ENCODE data around the gene SEMA4G. TPM values are rescaled to one million over a fixed set of nuclear protein-coding genes. Genes with fewer than 3 reads are reported as not detected.
"Not testable (repeated sequence)": the region's sequence is repeated elsewhere in the genome, so short reads cannot be mapped to it uniquely, and the experiment has no call there.

SEMA4G gene
- total RNA-seq, 1 donor = 0.54 TPM

DNA sequence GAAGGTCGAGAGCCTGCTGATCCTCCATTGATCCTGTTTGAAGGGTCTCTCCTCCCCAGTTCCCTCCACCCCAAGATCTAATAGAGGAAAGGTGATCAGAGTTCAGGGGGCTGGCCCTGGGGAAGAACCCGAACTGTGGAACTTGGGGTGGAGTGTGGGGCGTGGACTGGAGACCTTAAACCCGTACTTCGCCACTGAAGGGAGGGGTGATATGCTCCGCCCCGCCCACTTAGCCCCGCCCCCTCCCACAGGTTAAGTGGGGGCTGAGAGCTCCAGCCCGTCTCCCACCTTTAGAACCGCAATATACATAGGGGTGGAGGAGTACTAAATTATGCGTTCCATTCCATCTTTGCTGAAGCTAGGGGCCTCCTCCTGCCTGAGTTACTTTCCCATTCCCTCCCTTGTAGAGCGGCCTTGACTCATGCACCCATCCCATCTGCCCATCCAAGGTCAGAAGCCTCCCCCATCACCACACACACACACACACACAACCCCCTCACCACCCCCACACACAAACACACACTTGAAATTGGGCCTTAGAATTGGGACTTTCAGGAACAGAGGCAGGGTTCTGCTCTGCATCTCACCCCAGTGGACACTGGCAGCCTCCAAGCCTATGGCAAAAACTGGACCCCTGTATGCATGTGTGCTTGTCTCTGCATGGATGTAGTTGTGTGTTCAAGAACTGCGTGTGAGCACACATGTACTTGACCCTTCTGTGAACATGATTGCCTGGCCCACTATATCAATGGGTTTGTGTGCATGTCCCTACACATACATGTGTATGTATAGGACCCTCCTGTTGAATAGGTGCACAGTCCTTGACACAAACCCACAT is 991 bp downstream of the SEMA4G start:
- DNase-seq (ENCODE audit: low read depth in 2 of 3, low spot score in 2 of 3) = peak in 2 of 3 donors; percentile 31 to 45

DNA sequence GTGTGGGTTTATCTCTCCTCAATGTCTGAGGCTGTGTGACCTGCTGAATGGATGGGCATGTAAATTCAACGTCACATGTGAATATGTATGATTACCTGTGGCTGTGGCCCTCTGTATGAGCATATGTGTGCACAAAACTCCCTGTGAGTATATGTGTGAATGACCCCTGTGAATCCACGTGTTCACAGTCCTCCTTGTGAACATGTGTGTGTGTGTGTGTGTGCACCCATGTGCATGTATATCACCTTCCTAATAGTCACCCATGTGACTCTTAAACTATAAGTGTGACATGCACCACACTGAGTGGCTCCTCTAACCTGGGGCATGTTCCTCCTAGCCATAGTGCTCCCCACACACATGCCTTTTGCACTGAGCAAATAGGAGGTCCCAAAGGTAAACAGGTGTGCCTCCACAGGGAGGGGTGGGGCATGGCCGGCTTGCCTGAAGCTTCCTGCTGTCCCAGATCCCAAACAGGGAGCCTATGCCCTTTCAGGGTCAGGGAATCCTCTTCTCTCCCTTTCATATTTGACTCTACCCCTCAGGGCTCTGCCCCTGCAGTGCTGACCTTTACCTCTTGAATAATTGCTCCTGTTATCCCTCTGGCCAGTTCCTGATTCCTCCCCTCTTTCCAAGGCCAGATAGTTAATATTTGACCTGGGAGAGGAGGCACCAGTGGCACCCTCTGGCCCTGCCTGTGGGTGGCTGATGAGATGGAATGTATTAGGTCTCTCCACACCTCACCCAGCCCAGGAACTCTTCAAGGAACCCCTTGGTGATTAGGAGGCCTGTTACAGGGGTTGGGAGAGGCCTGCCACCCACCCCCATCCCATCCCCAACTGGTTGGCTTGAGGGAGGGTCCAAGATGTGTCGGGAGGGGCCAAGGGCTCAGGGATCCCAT is 1.9 kb downstream of the SEMA4G start:
- no peak for DNase-seq (ENCODE audit: low read depth in 2 of 3, low spot score in 2 of 3)

DNA sequence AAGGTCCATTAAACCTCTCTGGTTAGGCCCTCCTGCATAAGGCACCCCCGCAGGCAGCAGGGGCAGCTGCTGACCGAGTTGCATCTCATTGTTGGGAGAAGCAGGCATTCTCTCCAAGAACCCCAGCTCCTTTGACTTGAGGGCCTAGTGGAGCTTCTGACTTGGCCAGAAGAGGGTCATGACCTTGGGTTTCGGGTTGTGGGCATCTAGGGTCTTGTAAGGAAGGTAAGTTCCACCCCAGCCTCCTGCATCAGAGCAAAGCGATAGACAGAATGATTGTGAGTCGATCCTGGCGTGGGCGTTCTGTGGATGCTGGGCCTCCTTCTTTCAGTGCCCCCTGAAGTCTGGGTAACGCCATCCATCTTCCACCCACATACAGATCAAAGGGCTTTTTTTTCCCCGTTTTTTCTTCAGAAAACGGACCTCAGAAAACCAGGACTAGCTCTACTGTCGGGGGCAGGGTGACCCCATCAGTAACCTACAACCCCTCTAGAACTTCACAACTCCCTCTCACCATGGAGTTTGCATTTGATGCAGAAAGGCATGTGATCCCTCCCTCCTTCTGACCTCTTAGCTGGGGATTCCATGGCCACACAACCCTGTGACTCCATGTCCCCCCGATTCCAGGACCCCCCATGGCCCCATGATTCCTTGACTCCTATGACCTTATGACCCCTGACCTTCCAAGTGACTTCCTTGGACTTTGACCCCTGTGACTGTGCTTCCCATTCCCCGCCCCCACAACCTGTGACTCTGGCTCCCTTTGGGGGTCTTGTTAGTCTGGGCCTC is 3.0 kb downstream of the SEMA4G start:
- DNase-seq (ENCODE audit: low read depth in 2 of 3, low spot score in 2 of 3) = no peak

DNA sequence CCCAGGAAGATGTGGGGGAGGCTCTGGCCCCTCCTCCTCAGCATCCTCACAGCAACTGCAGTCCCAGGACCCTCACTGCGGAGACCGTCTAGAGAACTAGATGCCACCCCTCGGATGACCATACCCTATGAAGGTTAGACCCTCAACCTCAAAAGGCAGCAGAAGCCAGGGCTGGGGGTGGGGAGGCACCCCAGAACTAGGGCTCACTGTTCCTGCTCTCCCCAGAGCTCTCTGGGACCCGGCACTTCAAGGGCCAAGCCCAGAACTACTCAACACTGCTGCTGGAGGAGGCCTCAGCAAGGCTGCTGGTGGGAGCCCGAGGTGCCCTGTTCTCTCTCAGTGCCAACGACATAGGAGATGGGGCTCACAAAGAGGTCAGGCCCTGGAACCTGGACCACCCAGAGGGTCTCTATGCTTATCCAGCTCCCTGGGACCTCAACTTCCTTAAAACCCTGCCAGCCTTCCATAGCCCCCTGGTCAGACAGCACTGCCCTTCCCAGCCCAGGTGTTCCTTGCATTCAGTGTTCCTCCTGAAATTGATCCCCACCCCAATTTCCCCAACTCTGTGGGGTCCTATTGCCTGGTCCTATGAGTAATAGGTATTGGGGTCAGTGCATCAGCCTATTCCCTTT is 3.7 kb downstream of the SEMA4G start:
- DNase-seq (ENCODE audit: low read depth in 2 of 3, low spot score in 2 of 3) = no peak

DNA sequence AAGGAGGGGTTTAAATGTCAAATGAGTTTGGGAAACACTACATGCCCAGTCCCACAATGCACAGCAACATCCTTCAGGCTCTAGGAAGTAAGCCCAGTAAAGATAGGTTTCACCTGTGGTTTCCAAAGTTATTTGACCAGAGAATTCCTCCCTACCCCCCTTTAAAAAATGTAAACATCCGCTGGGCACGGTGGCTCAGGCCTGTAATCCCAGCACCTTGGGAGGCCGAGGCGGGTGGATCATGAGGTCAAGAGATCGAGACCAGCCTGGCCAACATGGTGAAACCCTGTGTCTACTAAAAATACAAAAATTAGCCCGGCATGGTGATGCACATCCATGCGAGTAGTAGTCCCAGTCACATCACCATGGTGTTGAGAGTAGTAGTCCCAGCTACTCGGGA is 6.1 kb downstream of the SEMA4G start:
- not testable (repeated sequence) for DNase-seq (ENCODE audit: low read depth in 2 of 3, low spot score in 2 of 3)

DNA sequence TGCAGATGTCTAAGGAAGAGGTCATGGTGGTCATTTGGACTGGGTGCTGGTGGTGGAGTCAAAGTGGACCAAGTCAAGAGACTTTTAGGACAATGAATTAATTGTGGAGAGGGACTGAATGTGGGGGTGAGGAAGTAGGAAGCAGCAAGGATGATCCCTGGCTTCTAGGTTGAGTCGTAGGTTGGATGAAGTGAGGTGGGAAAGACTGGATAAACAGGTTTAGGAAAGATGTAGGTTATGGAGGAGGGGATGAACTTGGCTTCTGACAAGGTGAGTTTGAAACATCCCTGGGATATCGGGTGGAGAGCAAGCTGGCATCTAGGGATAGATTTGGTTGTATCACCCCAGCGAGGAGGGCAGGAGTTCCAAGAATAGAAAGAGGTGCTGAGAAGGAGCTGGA is 7.6 kb downstream of the SEMA4G start:
- no peak for DNase-seq (ENCODE audit: low read depth in 2 of 3, low spot score in 2 of 3)

DNA sequence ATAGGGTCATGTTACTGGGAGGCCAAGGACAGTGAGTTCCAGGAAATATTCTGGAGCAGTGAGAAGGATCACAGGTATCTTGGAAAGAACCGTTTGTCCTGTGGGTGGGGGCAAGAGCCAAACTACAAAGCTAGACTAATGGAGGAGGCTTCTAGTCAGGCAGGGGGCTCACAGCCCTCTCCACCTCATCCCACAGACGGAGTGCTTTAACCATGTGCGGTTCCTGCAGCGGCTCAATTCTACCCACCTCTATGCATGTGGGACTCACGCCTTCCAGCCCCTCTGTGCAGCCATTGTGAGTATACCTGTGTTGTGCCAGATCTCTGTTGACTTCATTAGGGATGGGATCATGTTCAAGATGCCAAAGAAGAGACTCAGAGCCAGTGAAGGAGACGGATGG is 8.1 kb downstream of the SEMA4G start:
- no peak for DNase-seq (ENCODE audit: low read depth in 2 of 3, low spot score in 2 of 3)

DNA sequence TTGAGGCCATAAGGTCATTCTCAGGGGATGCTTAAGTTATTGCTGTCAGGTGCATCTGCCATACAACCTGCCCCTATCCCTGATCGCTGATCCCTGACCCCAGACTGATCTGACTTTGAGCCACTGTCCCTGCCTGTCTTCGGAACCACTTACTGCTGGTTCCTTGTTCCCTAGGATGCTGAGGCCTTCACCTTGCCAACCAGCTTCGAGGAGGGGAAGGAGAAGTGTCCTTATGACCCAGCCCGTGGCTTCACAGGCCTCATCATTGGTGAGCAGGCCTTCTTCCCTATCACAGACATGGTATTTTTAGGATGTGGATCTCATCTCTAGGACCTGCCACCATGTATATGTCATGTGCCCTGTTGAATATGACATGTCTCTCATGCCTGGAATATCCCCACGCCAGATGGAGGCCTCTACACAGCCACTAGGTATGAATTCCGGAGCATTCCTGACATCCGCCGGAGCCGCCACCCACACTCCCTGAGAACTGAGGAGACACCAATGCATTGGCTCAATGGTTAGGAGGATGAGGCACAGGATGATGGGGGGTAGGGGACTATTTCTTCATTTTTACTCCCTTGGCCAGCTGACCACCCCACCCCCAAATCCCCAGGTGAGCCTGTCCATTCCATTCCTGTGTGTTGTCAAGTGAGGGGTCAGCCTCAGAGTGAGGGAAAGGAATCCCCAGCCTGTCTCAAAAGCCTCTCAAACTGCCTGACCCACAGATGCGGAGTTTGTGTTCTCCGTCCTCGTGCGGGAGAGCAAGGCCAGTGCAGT is 9.0 kb downstream of the SEMA4G start:
- DNase-seq (ENCODE audit: low read depth in 2 of 3, low spot score in 2 of 3) = no peak

DNA sequence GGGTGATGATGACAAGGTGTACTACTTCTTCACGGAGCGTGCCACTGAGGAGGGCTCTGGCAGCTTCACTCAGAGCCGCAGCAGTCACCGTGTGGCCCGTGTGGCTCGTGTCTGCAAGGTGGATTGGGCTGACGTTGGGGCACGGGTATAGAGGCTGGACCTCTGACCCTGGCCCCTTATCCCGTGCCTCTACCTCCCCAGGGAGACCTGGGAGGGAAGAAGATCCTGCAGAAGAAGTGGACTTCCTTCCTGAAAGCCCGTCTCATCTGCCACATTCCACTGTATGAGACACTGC is 9.5 kb downstream of the SEMA4G start:
- DNase-seq (ENCODE audit: low read depth in 2 of 3, low spot score in 2 of 3) = no peak

DNA sequence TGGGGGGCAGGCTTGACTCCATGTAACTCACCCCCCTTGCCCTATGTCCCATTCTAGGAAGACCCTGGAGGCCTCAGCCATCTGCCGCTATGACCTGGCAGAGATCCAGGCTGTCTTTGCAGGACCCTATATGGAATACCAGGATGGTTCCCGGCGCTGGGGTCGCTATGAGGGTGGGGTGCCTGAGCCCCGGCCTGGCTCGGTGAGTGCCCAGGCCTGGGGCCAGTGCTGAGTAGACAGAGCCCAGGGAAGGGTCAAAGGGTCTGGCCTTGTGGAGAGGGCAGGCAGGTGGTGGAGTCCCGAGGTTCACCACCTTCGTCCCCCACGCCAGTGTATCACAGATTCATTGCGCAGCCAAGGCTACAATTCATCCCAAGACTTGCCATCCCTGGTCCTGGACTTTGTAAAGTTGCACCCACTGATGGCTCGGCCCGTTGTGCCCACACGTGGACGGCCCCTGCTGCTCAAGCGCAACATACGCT is 10.5 kb downstream of the SEMA4G start:
- DNase-seq (ENCODE audit: low read depth in 2 of 3, low spot score in 2 of 3) = no peak

DNA sequence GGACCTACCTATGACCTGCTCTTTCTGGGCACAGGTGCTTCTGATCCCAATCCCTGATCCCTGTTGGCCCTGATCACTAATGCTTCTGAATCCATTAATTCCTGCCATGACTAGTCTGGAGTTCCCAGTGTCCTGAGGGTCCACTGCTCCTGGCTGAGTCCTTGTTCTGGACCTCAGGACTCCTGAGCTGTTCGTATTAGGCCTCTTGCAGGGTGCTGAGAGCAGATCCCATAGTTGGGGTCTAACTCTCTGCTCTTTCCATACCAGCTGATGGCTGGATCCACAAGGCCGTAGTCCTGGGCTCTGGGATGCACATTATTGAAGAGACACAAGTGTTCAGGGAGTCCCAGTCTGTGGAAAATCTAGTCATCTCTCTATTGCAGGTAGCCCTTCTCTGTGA is 11.0 kb downstream of the SEMA4G start:
- DNase-seq (ENCODE audit: low read depth in 2 of 3, low spot score in 2 of 3) = no peak

DNA sequence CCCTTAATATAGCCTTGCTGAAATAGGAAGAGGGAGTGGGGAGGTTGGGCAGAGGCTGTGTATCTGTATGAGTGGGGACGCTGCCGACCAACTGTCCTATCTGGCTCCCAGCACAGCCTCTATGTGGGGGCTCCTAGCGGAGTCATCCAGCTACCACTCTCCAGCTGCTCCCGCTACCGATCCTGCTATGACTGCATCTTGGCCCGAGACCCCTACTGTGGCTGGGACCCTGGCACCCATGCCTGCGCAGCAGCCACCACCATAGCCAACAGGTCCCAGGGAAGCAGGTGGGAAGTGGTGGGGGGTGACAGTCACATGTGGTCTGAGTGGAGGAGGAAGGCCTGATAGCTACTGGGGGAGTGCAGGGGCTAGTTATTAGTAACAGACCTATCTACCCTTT is 11.4 kb downstream of the SEMA4G start:
- no peak for DNase-seq (ENCODE audit: low read depth in 2 of 3, low spot score in 2 of 3)

DNA sequence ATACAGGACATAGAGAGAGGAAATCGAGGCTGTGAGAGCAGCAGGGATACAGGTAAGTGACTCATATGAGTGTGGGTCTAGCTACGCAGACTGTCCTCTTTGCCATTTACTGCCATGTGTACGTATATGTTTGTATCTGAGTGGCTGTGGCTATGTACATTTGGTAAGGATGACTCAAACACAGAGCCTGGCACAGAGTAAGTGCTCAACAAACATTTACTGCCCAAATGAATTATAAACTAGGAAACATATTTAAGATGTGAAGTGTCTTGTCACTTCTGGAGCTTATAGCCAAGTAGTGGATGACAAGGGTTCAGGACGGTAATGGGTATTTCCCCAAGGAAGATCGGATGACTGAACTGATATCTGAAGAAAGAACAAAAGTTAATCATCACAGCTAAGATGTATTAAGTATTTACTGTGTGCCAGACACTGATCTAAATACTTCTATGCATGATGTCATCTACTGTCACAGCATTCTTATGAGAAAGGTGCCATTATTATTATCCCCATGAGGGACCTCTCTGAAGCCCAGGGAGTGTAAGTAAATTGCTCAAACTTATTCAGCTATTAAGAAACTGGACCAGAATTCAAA is 12.0 kb downstream of the SEMA4G start:
- no peak for DNase-seq (ENCODE audit: low read depth in 2 of 3, low spot score in 2 of 3)

DNA sequence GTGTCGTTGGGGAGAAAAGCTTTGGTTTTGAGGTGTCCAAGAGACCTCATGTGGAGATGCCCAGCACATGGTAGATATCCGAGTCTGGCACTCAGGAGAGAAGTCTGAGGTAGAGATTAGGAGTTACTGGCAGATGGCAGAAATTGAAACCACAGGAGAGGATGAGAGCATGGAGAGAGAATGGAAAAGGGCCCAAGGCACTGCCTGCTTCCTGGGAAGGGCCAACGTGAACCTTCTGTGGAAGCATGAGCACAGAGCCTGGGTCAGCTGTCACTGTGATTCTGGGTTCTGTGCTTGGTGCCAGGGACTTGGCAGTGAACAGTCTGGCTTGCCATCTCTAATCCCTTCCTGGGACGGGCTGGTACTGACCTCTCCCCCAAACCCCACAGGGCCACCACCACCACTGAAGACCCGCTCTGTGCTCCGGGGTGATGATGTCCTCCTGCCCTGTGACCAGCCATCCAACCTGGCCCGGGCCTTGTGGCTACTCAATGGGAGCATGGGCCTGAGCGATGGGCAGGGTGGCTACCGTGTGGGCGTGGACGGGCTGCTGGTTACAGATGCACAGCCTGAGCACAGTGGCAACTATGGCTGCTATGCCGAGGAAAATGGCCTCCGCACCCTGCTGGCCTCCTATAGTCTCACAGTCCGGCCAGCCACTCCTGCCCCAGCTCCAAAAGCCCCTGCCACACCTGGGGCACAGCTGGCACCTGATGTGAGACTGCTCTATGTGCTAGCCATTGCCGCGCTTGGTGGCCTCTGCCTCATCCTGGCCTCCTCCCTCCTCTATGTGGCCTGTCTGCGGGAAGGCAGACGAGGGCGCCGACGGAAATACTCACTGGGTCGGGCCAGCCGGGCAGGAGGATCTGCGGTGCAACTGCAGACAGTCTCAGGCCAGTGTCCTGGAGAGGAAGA is 13.9 kb downstream of the SEMA4G start:
- no peak for DNase-seq (ENCODE audit: low read depth in 2 of 3, low spot score in 2 of 3)

DNA sequence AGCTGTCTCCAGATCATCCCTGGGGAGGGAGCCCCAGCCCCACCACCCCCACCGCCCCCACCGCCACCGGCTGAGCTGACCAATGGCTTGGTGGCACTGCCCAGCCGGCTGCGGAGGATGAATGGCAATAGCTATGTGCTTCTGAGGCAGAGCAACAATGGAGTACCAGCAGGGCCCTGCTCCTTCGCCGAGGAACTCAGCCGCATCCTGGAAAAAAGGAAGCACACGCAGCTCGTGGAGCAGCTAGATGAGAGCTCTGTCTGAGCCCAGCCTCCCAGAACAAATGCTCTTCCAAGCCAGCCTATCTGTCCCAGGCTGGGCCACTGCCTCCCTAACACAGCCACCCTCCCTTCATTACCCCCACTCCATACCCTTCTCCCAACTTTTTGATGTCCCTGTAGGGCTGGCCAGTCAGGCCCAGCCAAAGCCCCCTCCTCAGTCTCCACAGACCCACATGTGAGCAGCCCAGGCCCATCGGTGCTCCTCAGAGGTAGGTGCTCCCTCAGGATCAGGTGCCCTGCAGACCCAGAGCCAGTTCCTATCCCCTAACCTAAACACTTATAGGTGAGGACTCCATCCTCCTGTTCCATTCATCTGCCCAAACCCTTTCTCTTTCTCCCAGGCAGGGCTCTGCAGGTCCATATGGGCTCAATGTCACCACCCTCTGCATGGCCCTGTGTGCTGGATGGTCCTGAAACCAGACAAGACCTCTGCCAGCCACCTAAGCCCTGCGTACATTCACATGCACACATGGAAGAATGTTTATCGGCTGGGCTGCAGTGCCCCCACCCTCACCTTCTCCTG is 14.8 kb downstream of the SEMA4G start:
- DNase-seq (ENCODE audit: low read depth in 2 of 3, low spot score in 2 of 3) = no peak

DNA sequence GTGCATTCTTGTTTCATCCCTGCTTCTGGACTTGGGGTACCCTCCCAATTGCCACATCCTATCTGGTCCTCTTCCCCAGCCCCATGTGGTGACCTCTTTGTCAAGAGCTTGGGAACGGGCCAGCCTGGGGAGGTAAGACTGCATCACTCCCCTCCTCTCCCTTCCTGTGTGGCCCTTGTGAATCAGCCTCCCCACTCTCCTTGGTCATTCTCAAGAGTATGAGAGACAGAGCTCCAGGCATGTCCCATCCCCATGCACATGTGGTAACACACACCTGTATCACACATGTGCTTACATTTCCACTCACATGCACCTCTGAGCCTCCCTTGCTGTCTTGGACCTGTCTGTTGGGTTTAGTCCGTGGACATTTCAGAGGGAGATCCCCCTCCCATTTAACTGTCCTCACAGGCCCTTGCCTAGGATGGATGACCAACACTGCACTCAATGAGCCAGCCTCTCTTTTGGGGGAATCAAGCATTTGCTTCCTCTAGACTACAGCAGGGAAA is 15.4 kb downstream of the SEMA4G start:
- no peak for DNase-seq (ENCODE audit: low read depth in 2 of 3, low spot score in 2 of 3)

DNA sequence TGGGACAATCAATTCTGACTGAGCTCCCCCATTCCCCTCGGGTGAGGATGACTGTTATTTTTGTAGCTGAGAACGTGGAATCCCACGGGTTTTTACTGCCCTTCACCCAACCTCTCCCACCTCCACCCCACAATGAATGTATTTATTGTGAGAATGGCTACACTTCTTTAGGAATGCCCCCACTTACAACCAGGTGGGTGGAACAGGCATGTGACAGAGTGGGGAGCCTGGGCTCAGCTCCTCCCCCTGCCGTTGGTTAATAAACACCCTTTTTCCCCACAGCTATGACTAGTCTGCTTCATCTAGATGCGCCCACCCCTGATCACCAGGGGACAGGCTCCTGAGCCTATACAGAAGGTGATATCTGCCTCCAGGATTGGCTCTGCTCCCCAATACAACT is 16.0 kb downstream of the SEMA4G start:
- no peak for DNase-seq (ENCODE audit: low read depth in 2 of 3, low spot score in 2 of 3)

DNA sequence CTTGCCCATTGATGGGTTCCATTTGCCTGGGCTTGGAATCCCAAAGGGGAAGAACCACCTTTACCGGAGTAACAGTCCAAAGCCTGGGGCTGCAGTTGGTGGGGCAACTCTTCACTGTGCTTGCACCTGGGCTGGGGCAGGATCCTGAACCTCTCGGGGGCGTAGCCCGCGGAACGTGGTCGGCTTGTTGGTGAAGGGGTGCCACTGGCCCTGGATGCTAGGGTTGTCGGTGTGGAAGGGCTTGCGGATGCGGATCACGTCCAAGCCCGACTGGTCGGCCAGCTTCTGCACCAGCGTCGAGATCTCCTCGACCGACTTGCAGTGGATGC is 17.3 kb downstream of the SEMA4G start:
- DNase-seq (ENCODE audit: low read depth in 2 of 3, low spot score in 2 of 3) = no peak
